Measurements from ENCODE around the gene VSX1.
A peak's percentile ranks its signal among the peaks of the same experiment; 100 is the strongest.

Gene VSX1

GRCh38 chr20:25082498-25082873 lies 545 bp upstream of the VSX1 start:
- H3K4me3 ChIP-seq (ENCODE audit: low read depth, low read length): no peak overlapping the region
- TF ChIP-seq, protein P1, sequence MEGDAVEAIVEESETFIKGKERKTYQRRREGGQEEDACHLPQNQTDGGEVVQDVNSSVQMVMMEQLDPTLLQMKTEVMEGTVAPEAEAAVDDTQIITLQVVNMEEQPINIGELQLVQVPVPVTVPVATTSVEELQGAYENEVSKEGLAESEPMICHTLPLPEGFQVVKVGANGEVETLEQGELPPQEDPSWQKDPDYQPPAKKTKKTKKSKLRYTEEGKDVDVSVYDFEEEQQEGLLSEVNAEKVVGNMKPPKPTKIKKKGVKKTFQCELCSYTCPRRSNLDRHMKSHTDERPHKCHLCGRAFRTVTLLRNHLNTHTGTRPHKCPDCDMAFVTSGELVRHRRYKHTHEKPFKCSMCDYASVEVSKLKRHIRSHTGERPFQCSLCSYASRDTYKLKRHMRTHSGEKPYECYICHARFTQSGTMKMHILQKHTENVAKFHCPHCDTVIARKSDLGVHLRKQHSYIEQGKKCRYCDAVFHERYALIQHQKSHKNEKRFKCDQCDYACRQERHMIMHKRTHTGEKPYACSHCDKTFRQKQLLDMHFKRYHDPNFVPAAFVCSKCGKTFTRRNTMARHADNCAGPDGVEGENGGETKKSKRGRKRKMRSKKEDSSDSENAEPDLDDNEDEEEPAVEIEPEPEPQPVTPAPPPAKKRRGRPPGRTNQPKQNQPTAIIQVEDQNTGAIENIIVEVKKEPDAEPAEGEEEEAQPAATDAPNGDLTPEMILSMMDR (IDR thresholded peaks at IDR 0.05; ENCODE audit: control insufficient read depth, extremely low read depth, insufficient read depth): no peak
- no peak for DNase-seq (ENCODE audit: low read depth)

DNA sequence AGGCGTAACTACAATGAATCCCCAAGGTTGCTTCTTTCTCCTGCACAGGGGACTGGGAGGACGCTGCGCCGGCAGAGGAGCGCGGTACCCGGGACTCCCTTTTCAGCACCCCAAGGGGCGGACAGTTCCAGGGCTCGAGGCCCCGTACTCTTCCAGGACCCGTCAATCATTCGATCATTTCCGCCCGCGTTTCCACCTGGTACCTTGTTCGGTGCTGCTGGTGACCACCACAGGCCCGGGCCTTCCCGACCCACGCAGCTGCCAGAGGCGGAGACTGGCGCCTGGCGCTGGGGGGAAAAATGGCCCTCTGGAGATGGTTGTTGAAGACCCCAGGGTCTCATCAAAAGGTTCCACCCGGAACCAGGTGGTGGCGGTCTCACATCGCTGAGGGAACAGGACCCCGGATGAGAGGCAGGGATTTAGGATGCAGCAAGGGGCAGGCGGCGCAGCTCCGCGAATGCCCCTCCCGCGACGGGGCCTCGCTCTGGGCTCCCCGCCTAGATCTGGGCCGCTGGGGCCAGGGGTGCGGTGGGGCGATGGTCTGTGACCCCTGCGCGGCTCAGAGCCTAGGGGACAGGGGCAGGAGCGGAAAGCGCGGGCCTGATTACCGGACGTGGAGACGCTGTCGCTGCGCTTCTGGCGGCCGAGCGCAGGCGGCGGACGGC lies 744 bp downstream of the VSX1 start:
- no peak for DNase-seq (ENCODE audit: low read depth)
- no peak overlapping the region for H3K4me3 ChIP-seq (ENCODE audit: low read depth, low read length)
- TF ChIP-seq, protein P1 (IDR thresholded peaks at IDR 0.05; ENCODE audit: control insufficient read depth, extremely low read depth, insufficient read depth): no peak

DNA sequence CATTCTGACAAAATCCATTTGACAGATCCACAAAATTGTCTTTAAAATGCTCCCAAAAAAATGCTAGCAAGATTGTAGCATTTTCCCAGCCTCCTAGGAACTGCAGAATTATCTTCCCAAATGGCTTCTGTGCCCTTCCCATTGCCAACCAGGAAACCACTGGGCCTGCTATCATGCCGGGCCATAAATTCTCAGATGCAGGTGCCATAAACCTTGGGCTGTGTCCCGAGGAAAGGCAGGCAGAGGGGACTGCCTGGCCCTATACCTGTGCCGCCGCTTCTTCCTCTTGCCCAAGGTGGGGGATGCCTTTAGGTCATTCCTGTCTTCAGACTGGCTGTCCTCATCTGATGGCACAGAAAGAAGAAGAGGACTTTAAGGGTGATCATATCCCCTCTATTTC lies 2.8 kb downstream of the VSX1 start:
- no peak overlapping the region for H3K4me3 ChIP-seq (ENCODE audit: low read depth, low read length)
- TF ChIP-seq, protein P1 (IDR thresholded peaks at IDR 0.05; ENCODE audit: control insufficient read depth, extremely low read depth, insufficient read depth): no peak
- no peak for DNase-seq (ENCODE audit: low read depth)

- no peak overlapping the region for H3K4me3 ChIP-seq (ENCODE audit: low read depth, low read length)
- TF ChIP-seq, protein P1 (IDR thresholded peaks at IDR 0.05; ENCODE audit: control insufficient read depth, extremely low read depth, insufficient read depth): no peak
- DNase-seq (ENCODE audit: low read depth): no peak
Measured at GRCh38 chr20:25078662-25079061, 3.3 kb downstream of the VSX1 start.

DNA sequence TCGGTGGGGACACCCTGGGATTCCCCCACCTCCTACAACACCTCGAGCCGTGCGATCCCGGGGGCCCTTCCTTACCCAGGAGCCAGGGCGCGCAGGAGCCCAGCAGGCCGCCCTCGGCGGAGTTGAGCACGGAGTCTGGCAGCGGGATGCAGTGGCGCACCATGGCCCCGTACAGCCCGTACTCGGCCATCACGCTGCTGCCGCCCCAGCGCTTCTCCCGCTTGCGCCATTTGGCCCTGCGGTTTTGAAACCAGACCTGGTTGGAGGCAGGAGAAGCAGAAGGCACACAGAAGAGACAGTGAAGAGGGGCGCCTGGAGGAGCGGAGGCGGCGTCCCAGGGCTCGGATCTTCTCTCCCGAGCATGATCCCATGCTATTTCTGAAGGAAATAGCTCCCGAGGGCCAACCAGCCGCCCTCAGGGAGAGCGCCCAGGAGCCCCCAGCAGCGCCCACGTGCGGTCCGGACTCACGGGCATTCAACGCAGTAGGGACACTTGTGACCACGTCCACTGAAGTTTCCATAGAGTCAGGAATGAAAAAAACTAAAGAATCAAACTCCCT lies 4.3 kb downstream of the VSX1 start:
- no peak overlapping the region for H3K4me3 ChIP-seq (ENCODE audit: low read depth, low read length)
- no peak for DNase-seq (ENCODE audit: low read depth)
- TF ChIP-seq, protein P1 (IDR thresholded peaks at IDR 0.05; ENCODE audit: control insufficient read depth, extremely low read depth, insufficient read depth): no peak

GRCh38 chr20:25076731-25077609 lies 5.0 kb downstream of the VSX1 start:
- DNase-seq (ENCODE audit: low read depth): peak; percentile 48
- TF ChIP-seq, protein P1 (IDR thresholded peaks at IDR 0.05; ENCODE audit: control insufficient read depth, extremely low read depth, insufficient read depth): peak; percentile 59
- H3K4me3 ChIP-seq (ENCODE audit: low read depth, low read length): no peak overlapping the region

Measured in LNCaP clone FGC (cell line).